Vagina (tissue), 2 donors: Measurements from ENCODE around the gene TAS2R20. TPM values are rescaled to one million over a fixed set of nuclear protein-coding genes. Genes with fewer than 3 reads are reported as not detected.

Experiments used
- DNase-seq, 2 donors: peaks; one replicate each; pipeline ENCODE4 v3.0.0-alpha.2; 2017; ENCODE audit errors: extremely low spot score in 2 of 2
- H3K27ac ChIP-seq: fragments of 200-600 bp; sonication (generic); one replicate; pipeline ENCODE4 v1.5.1; 2019
- H3K27me3 ChIP-seq: fragments of 200-600 bp; sonication (generic); one replicate; pipeline ENCODE4 v1.5.1; 2019
- H3K36me3 ChIP-seq, 2 donors: fragments of 200-600 bp; sonication (generic); one replicate each; pipeline ENCODE4 v1.5.1; 2017 to 2019
- H3K4me1 ChIP-seq: fragments of 200-600 bp; sonication (generic); one replicate; pipeline ENCODE4 v1.5.1; 2019
- H3K4me3 ChIP-seq, 2 donors: fragments of 200-600 bp; sonication (generic); 1 replicate in 1 of 2; 2 replicates in 1 of 2; pipeline ENCODE4 v1.5.1; 2016 to 2019
- H3K9me3 ChIP-seq: fragments of 200-600 bp; sonication (generic); one replicate; pipeline ENCODE4 v1.5.1; 2019
- CTCF ChIP-seq, 3 experiments: fragments of 450-650 bp in 2 of 3; fragments of 200-600 bp in 1 of 3; sonication (generic) in 1 of 3; IDR thresholded peaks; one replicate each; pipeline ENCODE4 v1.5.1; 2017 to 2019; ENCODE audit warnings: antibody characterized with exemption in 3 of 3, mild to moderate bottlenecking in 2 of 3, moderate library complexity in 2 of 3
- POLR2A ChIP-seq, 2 donors: fragments of 450-650 bp; IDR thresholded peaks; one replicate each; pipeline ENCODE4 v1.6.1; 2017; ENCODE audit warnings: antibody characterized with exemption in 2 of 2, mild to moderate bottlenecking in 2 of 2, moderate library complexity in 2 of 2
- POLR2AphosphoS5 ChIP-seq, 2 donors: sonication (generic); formaldehyde crosslinking; IDR thresholded peaks; one replicate each; pipeline ENCODE4 v1.9.0; 2017; ENCODE audit warnings: antibody characterized with exemption in 2 of 2, mild to moderate bottlenecking in 2 of 2, low read depth in 1 of 2; ENCODE audit not compliant: insufficient read depth in 1 of 2
- intact Hi-C: fragments of 100-400 bp; cut with DNase I; formaldehyde crosslinking; loops from one replicate; pipeline ENCODE4 v1.15.1; 2023
- total RNA-seq: library from RNA; depleted of rRNA; stranded (reverse); fragments of >200 nt; gene quantifications from one replicate; pipeline ENCODE4 v1.2.3, GENCODE V29; 2016

TAS2R20 gene
- total RNA-seq, 1 donor from 2014 or later = 4.7 TPM

GRCh38 chr12:10982244-10982643 is 15.9 kb downstream of the TAS2R20 start:
- no peak for DNase-seq
- TF ChIP-seq POLR2A (IDR thresholded peaks at IDR 0.05) (no peak), POLR2AphosphoS5 (IDR thresholded peaks at IDR 0.05; ENCODE audit: insufficient read depth in 1 of 2, low read depth in 1 of 2) (no peak), CTCF (IDR thresholded peaks at IDR 0.05) (no peak)
- Histone ChIP-seq H3K27ac (no peak overlapping the region), H3K4me1 (no peaks in the 10 kb centered on the region), H3K36me3 (no peaks in the 10 kb centered on the region), H3K27me3 (no peaks in the 10 kb centered on the region), H3K4me3 (no peak overlapping the region), H3K9me3 (no peaks in the 10 kb centered on the region)
- intact Hi-C loops = no loop called here

GRCh38 chr12:10974965-10975364 is 23.1 kb downstream of the TAS2R20 start:
- Histone ChIP-seq H3K4me3 (no peak overlapping the region), H3K4me1 (no peaks in the 10 kb centered on the region), H3K27me3 (no peaks in the 10 kb centered on the region), H3K9me3 (no peaks in the 10 kb centered on the region), H3K36me3 (no peaks in the 10 kb centered on the region), H3K27ac (no peak overlapping the region)
- no peak for DNase-seq
- intact Hi-C loops = no loop called here
- no peak for TF ChIP-seq CTCF (IDR thresholded peaks at IDR 0.05)
- TF ChIP-seq POLR2AphosphoS5 (IDR thresholded peaks at IDR 0.05; ENCODE audit: insufficient read depth in 1 of 2, low read depth in 1 of 2) = no peak
- TF ChIP-seq POLR2A (IDR thresholded peaks at IDR 0.05) = no peak

GRCh38 chr12:10968765-10969456 is 29.2 kb downstream of the TAS2R20 start:
- H3K4me3 ChIP-seq = no peak overlapping the region
- peaks cover 10% of the 10 kb centered on the region for H3K4me1 ChIP-seq
- H3K27me3 ChIP-seq = no peaks in the 10 kb centered on the region
- no peak overlapping the region for H3K27ac ChIP-seq
- H3K9me3 ChIP-seq = no peaks in the 10 kb centered on the region
- TF ChIP-seq CTCF (IDR thresholded peaks at IDR 0.05) = no peak
- no peak for TF ChIP-seq POLR2A (IDR thresholded peaks at IDR 0.05)
- no peak for TF ChIP-seq POLR2AphosphoS5 (IDR thresholded peaks at IDR 0.05; ENCODE audit: insufficient read depth in 1 of 2, low read depth in 1 of 2)
- intact Hi-C loops = no loop called here
- no peak for DNase-seq
- no peaks in the 10 kb centered on the region for H3K36me3 ChIP-seq

GRCh38 chr12:10967409-10967808 is 30.7 kb downstream of the TAS2R20 start:
- H3K9me3 ChIP-seq = no peaks in the 10 kb centered on the region
- DNase-seq = no peak
- H3K27me3 ChIP-seq = no peaks in the 10 kb centered on the region
- peaks cover 10% of the 10 kb centered on the region for H3K4me1 ChIP-seq
- intact Hi-C loops = no loop called here
- no peak overlapping the region for H3K4me3 ChIP-seq
- no peaks in the 10 kb centered on the region for H3K36me3 ChIP-seq
- TF ChIP-seq POLR2AphosphoS5 (IDR thresholded peaks at IDR 0.05; ENCODE audit: insufficient read depth in 1 of 2, low read depth in 1 of 2) = no peak
- no peak for TF ChIP-seq POLR2A (IDR thresholded peaks at IDR 0.05)
- no peak for TF ChIP-seq CTCF (IDR thresholded peaks at IDR 0.05)
- no peak overlapping the region for H3K27ac ChIP-seq

- no peak for DNase-seq
- H3K4me3 ChIP-seq = no peak overlapping the region
- intact Hi-C loops = no loop called here
- H3K27me3 ChIP-seq = no peaks in the 10 kb centered on the region
- H3K36me3 ChIP-seq = no peaks in the 10 kb centered on the region
- no peaks in the 10 kb centered on the region for H3K9me3 ChIP-seq
- no peak overlapping the region for H3K27ac ChIP-seq
- no peak for TF ChIP-seq CTCF (IDR thresholded peaks at IDR 0.05)
- no peak for TF ChIP-seq POLR2A (IDR thresholded peaks at IDR 0.05)
- TF ChIP-seq POLR2AphosphoS5 (IDR thresholded peaks at IDR 0.05; ENCODE audit: insufficient read depth in 1 of 2, low read depth in 1 of 2) = no peak
- H3K4me1 ChIP-seq = peaks cover 10% of the 10 kb centered on the region
Measured at GRCh38 chr12:10966314-10966713, 31.8 kb downstream of the TAS2R20 start.
